GM12874 (cell line): ENCODE measurements around the gene ALDH1B1.

ENCODE experiments used
- TF ChIP-seq, protein P1 (sequence below): IDR thresholded peaks from 2 replicates; pipeline ENCODE4 v1.5.1; 2011; ENCODE audit warnings: low read depth, mild to moderate bottlenecking, control low read depth, low read length, moderate library complexity; ENCODE audit not compliant: insufficient read depth

The ALDH1B1 gene

GRCh38 chr9:38347271-38347671, 45.2 kb upstream of the ALDH1B1 start:
- TF ChIP-seq, protein P1, sequence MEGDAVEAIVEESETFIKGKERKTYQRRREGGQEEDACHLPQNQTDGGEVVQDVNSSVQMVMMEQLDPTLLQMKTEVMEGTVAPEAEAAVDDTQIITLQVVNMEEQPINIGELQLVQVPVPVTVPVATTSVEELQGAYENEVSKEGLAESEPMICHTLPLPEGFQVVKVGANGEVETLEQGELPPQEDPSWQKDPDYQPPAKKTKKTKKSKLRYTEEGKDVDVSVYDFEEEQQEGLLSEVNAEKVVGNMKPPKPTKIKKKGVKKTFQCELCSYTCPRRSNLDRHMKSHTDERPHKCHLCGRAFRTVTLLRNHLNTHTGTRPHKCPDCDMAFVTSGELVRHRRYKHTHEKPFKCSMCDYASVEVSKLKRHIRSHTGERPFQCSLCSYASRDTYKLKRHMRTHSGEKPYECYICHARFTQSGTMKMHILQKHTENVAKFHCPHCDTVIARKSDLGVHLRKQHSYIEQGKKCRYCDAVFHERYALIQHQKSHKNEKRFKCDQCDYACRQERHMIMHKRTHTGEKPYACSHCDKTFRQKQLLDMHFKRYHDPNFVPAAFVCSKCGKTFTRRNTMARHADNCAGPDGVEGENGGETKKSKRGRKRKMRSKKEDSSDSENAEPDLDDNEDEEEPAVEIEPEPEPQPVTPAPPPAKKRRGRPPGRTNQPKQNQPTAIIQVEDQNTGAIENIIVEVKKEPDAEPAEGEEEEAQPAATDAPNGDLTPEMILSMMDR = no peak

DNA sequence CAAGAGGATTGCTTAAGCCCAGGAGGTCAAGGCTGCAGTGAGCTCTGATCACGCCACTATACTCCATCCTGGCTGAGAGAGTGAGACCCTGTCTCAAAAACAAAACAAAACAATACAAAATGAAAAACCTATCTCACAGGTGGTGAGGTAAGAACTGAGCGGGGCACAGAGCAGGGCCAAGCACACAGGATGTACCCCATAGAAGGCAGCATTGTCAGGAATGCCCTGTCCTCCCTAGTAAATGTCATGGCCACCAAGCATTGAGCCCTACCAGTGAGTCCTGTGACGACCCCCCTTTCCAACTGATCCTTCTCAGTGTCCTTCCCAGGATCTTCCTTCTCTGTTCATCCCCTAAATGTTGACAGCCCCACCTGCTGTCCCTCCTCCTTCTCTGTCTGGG, 44.6 kb upstream of the ALDH1B1 start:
- TF ChIP-seq, protein P1 = no peak

- TF ChIP-seq, protein P1 = no peak
Measured at GRCh38 chr9:38350529-38350928, 42.0 kb upstream of the ALDH1B1 start.

GRCh38 chr9:38352530-38353328, 39.8 kb upstream of the ALDH1B1 start:
- TF ChIP-seq, protein P1 = no peak

GRCh38 chr9:38355115-38355514, 37.4 kb upstream of the ALDH1B1 start:
- TF ChIP-seq, protein P1 = no peak

GRCh38 chr9:38355517-38356120, 36.9 kb upstream of the ALDH1B1 start:
- TF ChIP-seq, protein P1 = no peak

DNA sequence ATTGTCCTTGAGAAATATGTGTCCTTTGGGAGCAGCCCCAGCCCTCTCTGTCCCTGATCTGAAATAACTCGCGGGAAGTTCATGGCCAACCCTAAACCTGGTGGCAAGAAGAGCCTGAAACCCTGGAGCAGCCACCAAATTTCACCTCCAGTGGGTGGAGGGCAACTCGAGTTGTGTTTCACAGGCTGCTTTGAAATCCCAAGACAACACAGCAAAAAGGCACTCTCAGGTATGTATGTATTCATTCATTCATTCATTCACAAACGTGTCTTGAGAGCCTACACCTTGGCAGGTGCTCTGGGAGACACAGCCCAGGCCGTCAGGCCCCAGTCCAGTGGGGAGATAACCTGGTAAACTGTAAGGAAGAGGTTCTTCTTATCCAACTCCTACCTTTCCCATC, 35.7 kb upstream of the ALDH1B1 start:
- TF ChIP-seq, protein P1 = no peak
